Esophagus muscularis mucosa (tissue), 4 donors: ENCODE data around the gene HAO2. TPM values are rescaled to one million over a fixed set of nuclear protein-coding genes. Genes with fewer than 3 reads are reported as not detected.
"Not testable (repeated sequence)": the region's sequence is repeated elsewhere in the genome, so short reads cannot be mapped to it uniquely, and the experiment has no call there.

Experiments used
- DNase-seq: peaks from one replicate; pipeline ENCODE4 v3.0.0-alpha.2; 2017; ENCODE audit errors: extremely low spot score
- H3K27ac ChIP-seq, 4 donors: fragments of 200-600 bp; sonication (generic); replicated peaks in 1 of 4; 1 replicate in 3 of 4; 2 replicates in 1 of 4; pipeline ENCODE4 v1.5.1; 2016 to 2019; ENCODE audit warnings: mild to moderate bottlenecking in 1 of 4
- H3K27me3 ChIP-seq, 4 donors: fragments of 200-600 bp; sonication (generic); one replicate each; pipeline versions ENCODE4 v1.5.1 to v1.6.0; 2016 to 2019
- H3K36me3 ChIP-seq, 4 donors: fragments of 200-600 bp; sonication (generic); one replicate each; pipeline ENCODE4 v1.5.1; 2016 to 2019
- H3K4me1 ChIP-seq, 4 donors: fragments of 200-600 bp; sonication (generic); one replicate each; pipeline ENCODE4 v1.5.1; 2016 to 2019
- H3K4me3 ChIP-seq, 4 donors: fragments of 200-600 bp; sonication (generic); 1 replicate in 2 of 4; 2 replicates in 2 of 4; pipeline ENCODE4 v1.5.1; 2016 to 2019; ENCODE audit warnings: mild to moderate bottlenecking in 4 of 4, moderate library complexity in 1 of 4
- H3K9me3 ChIP-seq, 4 donors: fragments of 200-600 bp; sonication (generic); 1 replicate in 3 of 4; 2 replicates in 1 of 4; pipeline ENCODE4 v1.5.1; 2016 to 2019
- CTCF ChIP-seq, 3 experiments: fragments of 200-600 bp in 2 of 3; fragments of 450-650 bp in 1 of 3; sonication (generic) in 2 of 3; IDR thresholded peaks; one replicate each; pipeline ENCODE4 v1.5.1; 2017 to 2019; ENCODE audit warnings: antibody characterized with exemption in 3 of 3, mild to moderate bottlenecking in 2 of 3, moderate library complexity in 1 of 3
- EP300 ChIP-seq: sonication (generic); formaldehyde crosslinking; IDR thresholded peaks from one replicate; pipeline ENCODE4 v1.6.1; 2017; ENCODE audit warnings: antibody characterized with exemption
- POLR2A ChIP-seq: fragments of 450-650 bp; IDR thresholded peaks from one replicate; pipeline ENCODE4 v1.6.1; 2017; ENCODE audit warnings: antibody characterized with exemption, moderate library complexity, mild to moderate bottlenecking, low read depth
- POLR2AphosphoS5 ChIP-seq, 2 donors: sonication (generic); formaldehyde crosslinking; IDR thresholded peaks; one replicate each; pipeline ENCODE4 v1.6.1; 2017; ENCODE audit warnings: antibody characterized with exemption in 2 of 2
- WGBS: methylation state at CpG from one replicate; pipeline ENCODE4 v1.1.5; 2018; 5-methylcytosine and 5-hydroxymethylcytosine counted together
- intact Hi-C: fragments of 100-400 bp; cut with DNase I; formaldehyde crosslinking; loops from one replicate; pipeline ENCODE4 v1.15.1; 2023
- total RNA-seq, 4 donors: library from RNA; depleted of rRNA; stranded (reverse); fragments of >200 nt; gene quantifications; one replicate each; pipeline versions ENCODE4 v1.1.0 to v1.2.1, GENCODE V29; 2016

HAO2 gene
- total RNA-seq, 4 donors from 2014 or later = 0.32 TPM; not detected in 3

- intact Hi-C loops = no loop called here
- H3K27ac ChIP-seq = no peak overlapping the region
- H3K27me3 ChIP-seq = no peaks in the 10 kb centered on the region
- no peak for TF ChIP-seq POLR2AphosphoS5 (IDR thresholded peaks at IDR 0.05)
- no peak for TF ChIP-seq POLR2A
- no peak for TF ChIP-seq CTCF (IDR thresholded peaks at IDR 0.05)
- TF ChIP-seq EP300 = no peak
- no peaks in the 10 kb centered on the region for H3K4me1 ChIP-seq
- DNase-seq = peak; percentile 0
- no peaks in the 10 kb centered on the region for H3K36me3 ChIP-seq
- H3K9me3 ChIP-seq = no peaks in the 10 kb centered on the region
- H3K4me3 ChIP-seq = no peak overlapping the region
Observed at GRCh38 chr1:119345398-119345797, 23.2 kb upstream of the HAO2 start.

DNA sequence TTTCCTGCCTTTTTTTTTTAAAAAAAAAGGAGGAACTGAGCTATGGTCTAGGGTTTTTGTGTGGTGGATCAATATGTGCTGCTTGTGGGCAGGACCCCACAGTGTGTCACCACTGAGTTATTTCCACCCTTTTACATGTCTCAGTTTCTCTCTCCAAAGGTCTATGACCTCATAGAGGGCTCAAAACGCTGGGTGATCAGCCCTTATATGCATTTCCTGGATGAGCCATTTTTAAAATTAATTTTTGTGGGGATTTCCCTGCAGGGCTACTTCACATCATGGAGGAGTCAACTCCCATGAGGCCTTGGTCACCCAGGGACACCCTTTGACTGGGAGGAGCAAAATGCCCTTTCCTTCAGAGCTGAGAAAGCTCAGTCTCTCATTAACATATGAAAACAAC lies 20.7 kb upstream of the HAO2 start:
- Histone ChIP-seq H3K27ac (no peak overlapping the region), H3K4me1 (no peaks in the 10 kb centered on the region), H3K27me3 (no peaks in the 10 kb centered on the region), H3K4me3 (no peak overlapping the region), H3K36me3 (no peaks in the 10 kb centered on the region), H3K9me3 (no peaks in the 10 kb centered on the region)
- WGBS = 54% methylated on average over 1 of the region's 1 CpG
- intact Hi-C loops = no loop called here
- no peak for TF ChIP-seq EP300
- no peak for TF ChIP-seq POLR2AphosphoS5 (IDR thresholded peaks at IDR 0.05)
- no peak for TF ChIP-seq CTCF (IDR thresholded peaks at IDR 0.05)
- no peak for TF ChIP-seq POLR2A
- peak; percentile 55 for DNase-seq

DNA sequence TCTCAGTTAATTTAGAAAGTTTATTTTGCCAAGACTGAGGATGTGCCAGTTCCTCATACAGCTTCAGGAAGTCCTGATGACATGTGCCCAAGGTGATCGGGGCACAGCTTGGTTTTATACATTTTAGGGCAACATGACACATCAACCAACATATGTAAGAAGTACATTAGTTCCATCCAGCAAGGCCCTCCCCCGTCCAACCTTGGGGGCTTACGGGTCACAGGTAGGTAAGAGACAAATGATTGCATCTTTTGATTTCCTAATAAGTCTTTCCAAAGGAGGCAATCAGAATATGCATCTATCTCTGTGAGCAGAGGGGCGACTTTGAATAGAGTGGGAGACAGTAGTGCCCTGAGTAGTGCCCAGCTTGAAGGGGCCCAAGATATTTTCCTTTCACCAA lies 19.6 kb upstream of the HAO2 start:
- H3K4me1 ChIP-seq = no peaks in the 10 kb centered on the region
- TF ChIP-seq CTCF (IDR thresholded peaks at IDR 0.05) (no peak), EP300 (no peak), POLR2AphosphoS5 (IDR thresholded peaks at IDR 0.05) (no peak), POLR2A (no peak)
- DNase-seq = peak; percentile 64
- H3K36me3 ChIP-seq = no peaks in the 10 kb centered on the region
- intact Hi-C loops = no loop called here
- no peak overlapping the region for H3K4me3 ChIP-seq
- no peaks in the 10 kb centered on the region for H3K9me3 ChIP-seq
- 87% methylated on average over 4 of the region's 4 CpGs for WGBS
- no peaks in the 10 kb centered on the region for H3K27me3 ChIP-seq
- no peak overlapping the region for H3K27ac ChIP-seq

DNA sequence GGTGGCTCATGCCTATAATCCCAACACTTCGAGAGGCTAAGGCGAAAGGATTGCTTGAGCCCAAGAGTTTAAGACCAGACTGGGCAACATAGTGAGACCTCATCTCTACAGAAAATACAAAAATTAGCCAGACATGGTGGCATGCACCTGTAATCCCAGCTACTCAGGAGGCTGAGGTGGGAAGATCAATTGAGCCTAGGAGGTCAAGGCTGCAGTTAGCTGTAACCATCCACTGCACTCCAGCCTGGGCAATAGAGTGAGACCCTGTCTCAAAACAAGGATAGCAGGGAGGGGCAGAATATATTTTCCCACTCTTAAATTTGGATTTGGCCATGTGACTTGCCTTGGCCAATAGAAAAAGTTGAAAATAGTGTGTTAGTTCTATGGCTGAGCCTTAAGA lies 17.7 kb upstream of the HAO2 start:
- peak; percentile 50 for DNase-seq
- H3K4me1 ChIP-seq, H3K9me3 ChIP-seq, H3K4me3 ChIP-seq, H3K27ac ChIP-seq, H3K36me3 ChIP-seq, intact Hi-C loops, H3K27me3 ChIP-seq: not testable (repeated sequence)
- WGBS = 100% methylated on average over 2 of the region's 2 CpGs

- Histone ChIP-seq H3K36me3 (no peaks in the 10 kb centered on the region), H3K4me1 (no peaks in the 10 kb centered on the region), H3K27me3 (no peaks in the 10 kb centered on the region), H3K27ac (no peak overlapping the region), H3K4me3 (no peak overlapping the region), H3K9me3 (no peaks in the 10 kb centered on the region)
- intact Hi-C loops = no loop called here
- no peak for DNase-seq
- TF ChIP-seq POLR2A (no peak), POLR2AphosphoS5 (IDR thresholded peaks at IDR 0.05) (no peak), CTCF (IDR thresholded peaks at IDR 0.05) (no peak), EP300 (no peak)
- WGBS = 91% methylated on average over 1 of the region's 1 CpG
Observed at GRCh38 chr1:119351997-119352396, 16.6 kb upstream of the HAO2 start.
